ENCODE data around the gene CRISP3. TPM values are rescaled to one million over a fixed set of nuclear protein-coding genes. Genes with fewer than 3 reads are reported as not detected.
"Not testable (repeated sequence)": the region's sequence is repeated elsewhere in the genome, so short reads cannot be mapped to it uniquely, and the experiment has no call there.

The CRISP3 gene, protein sequence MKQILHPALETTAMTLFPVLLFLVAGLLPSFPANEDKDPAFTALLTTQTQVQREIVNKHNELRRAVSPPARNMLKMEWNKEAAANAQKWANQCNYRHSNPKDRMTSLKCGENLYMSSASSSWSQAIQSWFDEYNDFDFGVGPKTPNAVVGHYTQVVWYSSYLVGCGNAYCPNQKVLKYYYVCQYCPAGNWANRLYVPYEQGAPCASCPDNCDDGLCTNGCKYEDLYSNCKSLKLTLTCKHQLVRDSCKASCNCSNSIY
- under 1 TPM; 0.10 to 0.46 (median 0.32) TPM for polyA plus RNA-seq (ENCODE audit: insufficient read length in 4 of 4)

DNA sequence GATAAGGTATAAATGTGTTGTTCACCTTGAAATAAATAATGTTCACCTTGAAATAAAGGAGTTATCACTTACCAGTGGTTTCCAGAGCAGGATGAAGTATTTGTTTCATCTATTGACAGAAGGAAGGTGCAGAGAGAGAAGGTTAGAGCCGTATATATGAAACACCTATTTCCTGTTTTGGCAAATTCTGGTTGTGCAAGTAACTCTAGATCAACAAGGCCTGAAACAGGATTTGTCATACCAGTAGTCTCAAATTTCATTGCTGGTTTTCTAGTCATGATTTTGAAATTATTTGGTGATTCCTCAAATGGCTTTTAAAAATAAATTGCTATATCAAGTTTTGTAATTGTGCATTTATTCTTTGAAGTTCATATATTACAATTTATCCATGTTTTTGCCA is at the start of gene CRISP3:
TSS of gene CRISP3 (minus strand) at position 130 of the 400 bp plus-strand sequence. CDS start at position 109, 21 bp downstream.
- DNase-seq (ENCODE audit: low read depth in 4 of 4, low spot score in 3 of 4) = no peak

DNA sequence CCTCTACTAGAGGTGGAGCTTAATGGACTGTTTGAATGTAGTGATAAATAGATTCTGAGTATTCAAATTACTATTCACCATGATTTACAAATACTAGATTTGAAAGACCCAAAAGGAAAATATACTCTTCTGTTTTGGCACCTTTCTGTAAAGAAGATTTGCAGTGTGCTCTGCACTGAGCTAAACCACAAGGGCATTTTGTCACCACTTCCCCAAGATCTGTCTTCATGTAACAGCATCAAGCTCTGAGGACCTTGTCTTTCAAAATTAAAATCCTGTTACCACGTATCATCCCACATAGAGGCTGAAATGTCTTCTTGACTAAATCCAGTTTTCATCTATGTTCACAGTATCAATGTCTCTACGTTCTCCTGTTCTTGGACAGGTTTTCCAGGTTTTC is 46.2 kb upstream of the CRISP3 start:
- DNase-seq (ENCODE audit: low read depth in 4 of 4, low spot score in 3 of 4) = no peak

DNA sequence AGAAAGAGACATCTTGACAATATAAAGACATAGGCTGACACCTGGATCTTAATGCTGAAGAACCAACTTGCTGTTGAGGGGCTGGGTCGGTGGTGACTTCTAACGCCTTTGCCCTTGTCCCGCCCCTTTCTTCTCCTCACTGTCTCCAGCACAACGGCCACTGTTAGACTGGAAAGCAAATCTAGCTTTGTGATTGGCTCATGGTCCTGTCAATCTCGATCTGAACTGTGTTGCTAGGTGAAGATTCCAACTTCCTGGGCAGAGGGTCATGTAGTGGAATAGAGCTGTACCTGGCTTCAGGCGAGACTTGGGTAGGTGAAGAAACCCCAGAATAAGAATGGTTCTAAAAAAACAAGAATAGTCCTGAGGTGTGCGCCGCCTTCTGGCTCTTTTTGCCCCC is 43.0 kb upstream of the CRISP3 start, which contains the start of gene PGK2:
TSS of gene PGK2 (minus strand) at position 110 of the 400 bp plus-strand sequence. CDS start at position 12, 98 bp downstream.
- no peak for DNase-seq (ENCODE audit: low read depth in 4 of 4, low spot score in 3 of 4)

DNA sequence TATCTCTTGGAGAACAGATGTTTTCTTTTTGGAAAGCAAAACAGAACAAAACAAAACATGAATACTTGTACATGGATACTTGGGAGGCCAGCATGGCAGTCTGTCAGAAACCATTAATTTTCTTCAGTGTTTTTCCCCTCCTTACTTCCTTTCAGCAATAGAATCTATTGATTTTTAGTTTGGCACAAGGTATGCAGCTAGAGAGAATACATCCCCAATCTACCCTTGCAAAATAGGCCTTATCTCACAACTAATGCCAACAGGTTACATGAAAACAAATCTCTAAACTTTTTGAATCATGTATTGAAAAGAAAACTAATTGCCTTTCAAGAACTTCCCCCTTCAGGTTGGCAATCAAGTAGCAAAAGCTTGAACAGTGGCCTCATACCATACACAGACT is 40.1 kb upstream of the CRISP3 start:
- no peak for DNase-seq (ENCODE audit: low read depth in 4 of 4, low spot score in 3 of 4)

DNA sequence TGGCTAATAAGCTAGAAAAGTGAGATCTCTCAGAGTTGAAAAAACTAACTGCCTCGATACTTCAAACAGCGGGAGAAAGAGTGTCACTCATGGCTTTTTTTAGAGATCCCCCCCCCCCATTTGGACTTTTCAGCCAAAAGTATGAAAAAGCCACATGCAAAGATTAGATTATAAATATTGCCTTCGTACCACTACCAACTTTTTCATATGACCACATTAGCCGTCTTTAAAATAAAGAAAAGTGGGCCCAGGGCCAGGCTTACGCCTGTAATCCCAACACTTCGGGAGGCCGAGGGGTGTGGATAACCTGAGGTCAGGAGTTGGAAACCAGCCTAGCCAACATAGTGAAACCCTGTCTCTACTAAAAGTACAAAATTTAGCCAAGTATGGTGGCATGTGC is 38.5 kb upstream of the CRISP3 start:
- DNase-seq (ENCODE audit: low read depth in 4 of 4, low spot score in 3 of 4) = no peak

DNA sequence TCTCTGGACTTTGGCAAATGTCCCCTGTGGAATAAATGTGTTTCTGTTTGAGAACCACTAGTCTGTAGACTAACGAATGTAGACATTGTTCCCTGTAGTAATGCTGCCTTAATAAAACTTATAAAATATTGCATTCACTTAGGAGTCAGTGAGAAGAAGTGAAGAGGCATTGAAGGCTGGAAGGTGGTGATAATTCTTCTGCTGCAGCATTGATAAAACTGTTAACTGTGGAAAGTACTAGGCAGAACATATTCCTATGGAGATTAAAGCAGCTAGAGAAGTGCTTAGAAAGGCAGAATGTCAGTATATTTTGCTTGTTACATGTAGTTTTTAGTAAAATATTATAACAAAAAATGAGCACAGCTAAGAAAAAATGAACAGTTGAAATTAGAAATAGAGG is 38.1 kb upstream of the CRISP3 start:
- DNase-seq (ENCODE audit: low read depth in 4 of 4, low spot score in 3 of 4) = no peak

DNA sequence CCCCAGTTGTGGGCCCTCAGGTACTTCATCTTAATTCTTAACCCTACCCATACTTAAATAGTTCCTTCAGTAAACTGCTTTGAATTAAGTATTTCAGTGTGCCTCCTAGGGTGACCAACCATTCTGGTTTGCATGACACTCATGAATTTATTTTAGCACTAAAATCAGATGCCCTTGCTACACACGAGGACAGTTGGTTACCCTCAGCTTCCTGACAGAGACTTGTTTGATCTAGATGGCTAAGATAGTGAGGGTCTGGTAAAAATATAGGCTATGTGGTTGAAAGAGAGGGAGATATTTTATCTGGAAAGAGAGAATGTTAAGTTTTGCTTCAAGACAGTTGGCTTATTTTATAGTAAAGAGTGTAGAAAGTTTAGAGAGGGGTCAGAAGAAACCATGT is 32.3 kb upstream of the CRISP3 start:
- DNase-seq (ENCODE audit: low read depth in 4 of 4, low spot score in 3 of 4) = no peak

DNA sequence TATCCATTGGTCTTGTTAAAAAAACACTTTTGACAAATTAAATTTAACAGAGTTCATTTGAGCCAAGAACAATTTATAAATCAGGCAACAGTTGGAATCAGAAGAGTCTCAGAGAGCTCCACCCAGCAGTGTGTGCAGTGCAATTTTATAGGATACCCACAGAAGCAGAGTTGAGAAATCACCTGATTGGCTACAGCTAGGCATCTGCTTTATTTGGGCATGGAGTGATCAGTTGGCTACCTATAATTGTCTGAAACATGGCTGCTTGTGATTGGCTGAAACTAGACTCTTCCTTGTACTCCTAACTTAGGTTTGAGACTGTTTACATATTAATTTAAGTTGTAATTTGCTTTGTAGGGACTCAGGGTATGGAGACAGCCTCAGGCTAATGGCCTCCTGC is 30.9 kb upstream of the CRISP3 start:
- no peak for DNase-seq (ENCODE audit: low read depth in 4 of 4, low spot score in 3 of 4)

DNA sequence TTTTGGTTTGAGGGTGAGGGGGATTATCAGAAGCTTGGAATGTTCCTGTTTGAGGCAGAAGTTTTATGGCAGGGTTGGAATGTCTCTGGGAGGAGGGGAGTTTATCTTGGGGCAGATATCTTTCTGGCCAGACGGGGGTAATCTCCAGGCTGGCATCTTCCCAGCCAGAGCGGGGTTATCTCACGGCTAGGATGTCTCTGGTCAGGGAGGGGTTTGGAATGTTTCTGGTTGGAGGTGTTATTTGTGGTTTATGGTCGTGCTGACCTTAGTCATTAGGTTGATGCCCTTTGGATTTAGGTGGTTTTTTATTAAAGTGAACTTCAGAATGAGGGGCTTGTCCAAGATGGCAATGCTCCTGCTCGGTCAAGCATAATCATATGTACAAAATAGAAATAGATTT is 28.1 kb upstream of the CRISP3 start:
- DNase-seq (ENCODE audit: low read depth in 4 of 4, low spot score in 3 of 4) = no peak

DNA sequence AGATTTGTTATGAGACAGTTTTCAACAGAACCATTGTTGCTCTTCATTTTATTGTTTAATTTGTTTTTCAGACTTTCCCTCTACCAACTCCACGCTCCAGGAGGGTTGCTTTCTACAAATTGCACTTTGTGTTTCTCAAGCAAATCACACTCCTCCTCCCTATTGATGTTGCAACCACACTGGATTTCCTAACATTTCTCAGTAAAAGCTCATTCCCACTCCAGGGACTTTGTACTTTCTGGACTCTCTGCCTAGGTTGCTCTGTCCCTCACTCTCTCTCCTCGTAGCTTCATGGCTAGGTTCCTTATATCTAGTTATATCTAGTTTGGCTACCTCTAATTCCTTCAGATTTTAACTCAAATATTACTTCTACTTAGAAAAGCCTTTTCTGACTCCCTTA is 22.6 kb upstream of the CRISP3 start:
- no peak for DNase-seq (ENCODE audit: low read depth in 4 of 4, low spot score in 3 of 4)

DNA sequence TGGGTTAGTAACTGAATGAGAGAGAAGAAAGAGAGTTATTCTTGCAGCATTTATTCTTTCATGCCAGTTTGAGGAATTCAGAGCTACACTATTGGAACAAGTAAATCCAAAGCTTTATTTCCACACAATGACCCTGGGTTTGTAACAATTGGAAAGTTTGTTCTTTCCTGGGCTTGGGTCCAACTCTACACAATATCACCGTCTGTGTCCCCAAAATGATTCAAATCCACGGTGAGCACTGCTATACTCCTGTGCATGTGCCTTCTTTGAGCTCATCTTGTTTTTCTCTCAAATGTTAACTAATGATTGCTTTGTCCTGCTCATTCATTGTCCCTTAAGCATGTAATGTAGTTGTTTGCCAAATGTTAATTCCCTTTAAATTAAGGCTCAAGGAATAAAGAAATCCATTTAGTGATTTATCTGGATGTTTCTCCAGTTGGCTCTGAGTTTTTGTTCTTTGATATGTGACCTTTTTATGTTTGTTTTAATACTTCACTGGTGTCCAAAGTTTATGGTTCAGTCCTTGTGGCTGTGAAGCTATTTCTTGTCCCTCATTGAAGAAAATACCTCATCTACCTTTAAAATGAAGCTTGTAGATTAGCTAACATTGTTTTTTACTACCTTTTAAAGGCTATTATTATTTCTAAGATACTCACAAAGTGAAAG is 20.5 kb upstream of the CRISP3 start:
- no peak for DNase-seq (ENCODE audit: low read depth in 4 of 4, low spot score in 3 of 4)

DNA sequence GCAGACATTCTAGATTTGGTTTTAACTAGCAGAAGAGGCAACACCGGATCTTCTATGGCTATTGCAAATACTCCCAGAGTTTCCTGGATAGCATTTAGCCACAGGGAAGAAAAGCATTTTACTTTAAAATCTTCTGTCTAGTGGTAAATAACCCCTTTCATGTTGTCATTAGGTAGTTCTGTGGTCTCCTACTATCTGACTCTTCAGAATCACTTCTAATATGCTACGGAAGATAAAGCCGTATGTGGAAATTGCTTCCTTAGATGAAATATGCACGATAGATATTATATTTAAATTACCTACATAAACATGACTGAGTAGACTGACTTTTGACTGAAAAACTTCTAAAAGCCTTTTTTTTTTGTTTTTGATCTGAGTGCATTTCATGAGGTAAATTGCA is 759 bp downstream of the CRISP3 start:
- no peak for DNase-seq (ENCODE audit: low read depth in 4 of 4, low spot score in 3 of 4)

DNA sequence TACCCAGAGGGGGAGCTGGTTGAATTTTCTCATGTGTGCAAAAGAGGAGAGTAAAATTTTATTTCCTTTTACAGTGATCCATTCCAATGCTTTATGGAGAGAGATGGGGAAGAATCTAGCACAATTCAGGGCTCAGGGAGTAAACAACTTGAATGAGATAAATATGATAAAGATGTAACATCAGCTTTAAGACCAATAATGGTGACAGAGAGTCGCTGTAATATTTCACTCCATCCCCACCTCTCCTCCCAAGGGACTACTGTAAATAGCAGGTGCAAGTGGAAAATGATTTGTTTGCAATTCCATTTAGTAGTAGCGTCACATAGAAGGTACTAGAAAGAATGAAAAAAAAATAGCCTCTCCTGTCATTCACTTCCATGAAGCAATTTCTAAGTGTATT is 4.8 kb downstream of the CRISP3 start:
- no peak for DNase-seq (ENCODE audit: low read depth in 4 of 4, low spot score in 3 of 4)

DNA sequence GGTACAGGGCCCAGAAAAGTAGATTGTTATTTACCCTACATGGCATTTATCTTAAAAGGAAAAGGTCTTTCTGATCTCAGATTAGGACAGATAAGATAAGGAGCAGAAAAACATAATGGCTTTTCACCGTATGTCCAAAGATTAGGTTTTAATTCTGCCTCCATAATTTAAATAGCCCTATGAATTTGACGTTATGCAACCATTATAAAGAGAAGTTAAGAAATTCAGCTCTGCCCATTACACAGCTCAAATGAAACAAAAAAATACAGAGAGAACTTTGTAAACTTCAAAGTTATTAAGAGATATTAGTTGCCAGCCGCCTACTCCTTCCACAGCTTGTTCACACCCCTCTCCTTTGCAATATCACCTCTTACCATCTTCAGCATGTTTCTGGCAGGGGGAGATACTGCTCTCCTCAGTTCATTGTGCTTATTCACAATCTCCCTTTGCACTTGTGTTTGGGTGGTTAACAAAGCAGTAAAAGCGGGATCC is 8.1 kb downstream of the CRISP3 start:
- DNase-seq (ENCODE audit: low read depth in 4 of 4, low spot score in 3 of 4) = no peak

DNA sequence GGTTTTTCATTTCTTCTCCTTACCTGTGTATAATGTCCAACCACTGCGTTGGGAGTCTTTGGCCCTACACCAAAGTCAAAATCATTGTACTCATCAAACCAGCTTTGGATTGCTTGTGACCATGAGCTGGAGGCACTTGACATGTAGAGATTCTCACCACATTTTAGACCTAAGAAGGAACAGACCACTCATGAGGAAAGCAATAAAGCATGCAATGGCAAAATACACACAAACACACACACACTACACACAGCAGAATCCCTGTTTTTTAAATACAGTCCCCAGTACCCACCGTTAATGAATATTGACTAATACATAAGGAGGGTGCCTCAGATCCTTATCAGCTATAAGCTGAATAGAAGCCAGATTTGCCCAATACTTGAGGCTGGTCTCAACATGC is 10.5 kb downstream of the CRISP3 start:
- no peak for DNase-seq (ENCODE audit: low read depth in 4 of 4, low spot score in 3 of 4)

DNA sequence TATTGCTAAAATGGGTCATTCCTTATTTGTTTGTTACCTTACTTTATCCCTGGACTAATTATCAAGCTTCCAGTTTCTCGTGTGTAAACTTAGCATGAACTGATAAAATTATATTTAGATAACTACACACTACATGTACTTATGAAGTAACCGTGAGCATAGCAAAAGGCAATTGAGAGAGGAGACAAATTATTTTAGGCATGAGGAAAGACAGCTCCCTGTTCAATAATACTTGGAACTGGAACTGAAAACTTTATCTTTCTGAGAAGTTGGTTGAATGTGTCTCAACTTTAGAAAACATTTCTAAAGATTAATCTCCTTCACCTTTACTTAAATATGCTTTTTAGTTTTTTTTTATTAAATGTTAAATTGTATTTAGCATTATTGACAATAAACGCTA is 11.4 kb downstream of the CRISP3 start:
- no peak for DNase-seq (ENCODE audit: low read depth in 4 of 4, low spot score in 3 of 4)

DNA sequence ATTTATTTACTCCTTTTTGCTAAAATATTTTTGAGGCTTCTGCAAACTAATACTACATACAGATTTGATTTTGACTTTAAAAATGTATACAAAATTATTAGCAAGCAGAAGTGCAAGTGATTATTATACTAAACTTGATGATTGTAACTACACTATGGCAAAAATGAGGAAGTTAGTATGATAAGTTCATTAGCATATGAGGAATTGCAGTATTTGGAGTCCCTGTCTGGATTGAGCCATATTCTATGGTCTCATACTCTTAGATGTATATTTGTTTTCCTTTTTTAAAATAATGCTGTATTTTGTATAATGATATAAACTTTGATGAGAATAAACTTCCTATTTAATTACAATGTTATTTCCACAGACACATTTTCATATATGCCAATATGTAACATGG is 13.9 kb downstream of the CRISP3 start:
- DNase-seq (ENCODE audit: low read depth in 4 of 4, low spot score in 3 of 4) = no peak

DNA sequence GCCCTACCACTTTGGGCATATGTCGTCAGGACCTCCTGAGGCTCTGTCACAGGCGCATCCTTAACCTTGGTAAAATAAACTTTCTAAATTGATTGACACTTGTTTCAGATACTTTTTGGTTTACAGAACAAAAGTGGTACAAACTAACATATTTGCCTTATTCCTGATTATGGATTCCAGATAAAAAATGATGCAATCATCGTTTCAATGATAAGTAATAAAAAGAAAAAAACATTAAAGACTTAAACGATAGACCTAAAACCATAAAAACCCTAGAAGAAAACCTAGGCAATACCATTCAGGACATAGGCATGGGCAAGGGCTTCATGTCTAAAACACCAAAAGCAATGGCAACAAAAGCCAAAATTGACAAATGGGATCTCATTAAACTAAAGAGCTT is 20.3 kb downstream of the CRISP3 start:
- not testable (repeated sequence) for DNase-seq (ENCODE audit: low read depth in 4 of 4, low spot score in 3 of 4)

DNA sequence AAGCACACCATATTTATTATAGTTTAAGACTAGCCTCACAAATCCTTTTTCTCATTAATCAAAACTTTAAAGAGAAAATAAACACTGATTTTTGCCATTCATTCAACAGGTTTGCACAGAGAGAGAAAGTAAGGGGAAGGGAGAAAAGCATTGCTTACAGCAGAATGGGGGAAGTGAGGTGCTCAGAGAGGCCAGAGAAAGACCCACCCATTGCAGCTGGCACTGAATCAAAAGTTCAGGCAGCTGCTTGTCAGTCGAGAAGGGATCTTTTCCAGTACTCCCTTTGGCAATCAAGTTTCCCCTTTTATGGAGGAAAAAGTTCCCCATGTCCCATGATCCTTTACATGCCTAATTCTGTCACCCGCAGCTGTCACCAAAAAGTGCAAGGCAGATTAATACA is 22.9 kb downstream of the CRISP3 start:
- no peak for DNase-seq (ENCODE audit: low read depth in 4 of 4, low spot score in 3 of 4)

DNA sequence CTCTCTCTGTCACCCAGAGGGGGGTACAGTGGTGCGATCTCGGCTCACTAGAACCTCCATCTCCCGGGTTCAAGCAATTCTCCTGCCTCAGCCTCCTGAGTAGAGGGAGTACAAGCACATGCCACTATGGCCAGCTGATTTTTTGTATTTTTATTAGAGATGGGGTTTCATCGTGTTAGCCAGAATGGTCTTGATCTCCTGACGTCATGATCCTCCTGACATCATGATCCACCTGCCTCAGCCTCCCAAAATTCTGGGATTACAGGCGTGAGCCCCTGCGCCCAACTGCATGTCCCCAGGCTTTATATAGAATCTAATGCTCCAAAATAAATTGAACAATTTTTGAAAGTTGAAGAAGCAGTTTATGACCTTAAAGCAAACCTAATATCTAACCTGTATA is 23.8 kb downstream of the CRISP3 start:
- no peak for DNase-seq (ENCODE audit: low read depth in 4 of 4, low spot score in 3 of 4)

DNA sequence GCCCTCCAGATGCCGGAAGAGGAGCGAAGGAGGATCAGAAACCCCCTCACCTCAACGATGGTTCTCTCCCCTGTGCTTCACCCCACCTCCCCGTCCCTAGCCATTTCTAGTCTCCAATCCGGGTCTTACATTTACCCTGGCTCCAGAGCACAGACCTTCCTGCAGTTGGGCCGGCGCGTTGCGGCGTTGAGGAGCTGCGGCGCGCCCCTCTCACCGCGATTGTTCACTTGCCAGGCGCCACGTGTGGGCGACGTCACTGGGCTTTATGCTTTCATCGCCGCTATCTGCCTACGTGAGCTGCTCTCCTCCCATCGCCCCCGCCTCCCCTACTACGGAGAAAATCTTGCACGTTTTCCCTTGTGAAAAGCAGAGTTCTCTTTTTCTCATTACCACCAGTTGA is 30.8 kb downstream of the CRISP3 start, which contains the start of gene CRISP2:
TSS of gene CRISP2 (minus strand) at position 198 of the 400 bp plus-strand sequence. CDS start 4,347 bp downstream, outside the sequence.
- no peak for DNase-seq (ENCODE audit: low read depth in 4 of 4, low spot score in 3 of 4)

DNA sequence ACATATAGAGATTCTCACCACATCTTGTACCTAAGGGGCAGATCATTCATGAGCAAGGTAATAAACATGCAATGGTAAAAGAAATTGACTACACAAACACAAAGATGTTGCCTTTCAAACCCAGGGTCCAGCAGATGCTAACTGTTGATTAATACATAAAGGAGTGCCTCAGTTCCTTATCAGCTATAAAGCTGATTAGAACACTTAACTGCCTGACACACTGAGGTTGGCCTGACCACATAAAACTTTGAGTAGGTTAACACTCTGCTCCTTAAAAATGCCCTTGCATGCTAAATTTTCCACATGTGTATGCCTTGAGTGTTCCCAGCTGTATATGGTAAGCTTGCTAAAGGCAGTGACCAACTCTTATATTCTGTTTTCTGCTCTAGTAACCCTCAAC is 45.7 kb downstream of the CRISP3 start:
- no peak for DNase-seq (ENCODE audit: low read depth in 4 of 4, low spot score in 3 of 4)
